GM23338 (cell line): ENCODE measurements around the gene PCK2. TPM values are rescaled to one million over a fixed set of nuclear protein-coding genes. Genes with fewer than 3 reads are reported as not detected.

Experiments
- ATAC-seq: fragments of 200-7000 bp; cut with Tn5 transposase; 3 replicates; pipeline ENCODE4 v1.9.1; 2020
- DNase-seq: peaks from one replicate; pipeline ENCODE4 v3.0.0-alpha.2; 2015; ENCODE audit warnings: low spot score
- H2AFZ ChIP-seq: fragments of 200-600 bp; sonication (generic); 2 replicates; pipeline ENCODE4 v1.8.0; 2016; ENCODE audit warnings: antibody characterized with exemption, mild to moderate bottlenecking, moderate library complexity
- H3F3A ChIP-seq: fragments of 200-600 bp; sonication (generic); replicated peaks from 2 replicates; pipeline ENCODE4 v1.8.0; 2017; ENCODE audit warnings: antibody characterized with exemption, mixed run types, low read depth
- H3K27ac ChIP-seq: fragments of 200-600 bp; sonication (generic); 2 replicates; pipeline ENCODE4 v1.6.1; 2016; ENCODE audit warnings: low read depth
- H3K27me3 ChIP-seq: fragments of 200-600 bp; sonication (generic); 2 replicates; pipeline ENCODE4 v1.8.0; 2016; ENCODE audit warnings: mild to moderate bottlenecking, mixed run types, moderate library complexity; ENCODE audit not compliant: insufficient read depth
- H3K36me3 ChIP-seq: fragments of 200-600 bp; sonication (generic); 2 replicates; pipeline ENCODE4 v1.8.0; 2016; ENCODE audit warnings: mild to moderate bottlenecking; ENCODE audit not compliant: insufficient read depth
- H3K4me1 ChIP-seq: fragments of 200-600 bp; sonication (generic); 2 replicates; pipeline ENCODE4 v1.8.0; 2016; ENCODE audit warnings: mild to moderate bottlenecking, moderate library complexity; ENCODE audit not compliant: insufficient read depth
- H3K4me2 ChIP-seq: fragments of 200-600 bp; sonication (generic); 2 replicates; pipeline ENCODE4 v1.7.1; 2017; ENCODE audit warnings: mixed run types
- H3K4me3 ChIP-seq: fragments of 200-600 bp; sonication (generic); 2 replicates; pipeline ENCODE4 v1.6.1; 2016; ENCODE audit warnings: mixed run types
- H3K79me2 ChIP-seq: fragments of 200-600 bp; sonication (generic); replicated peaks from 2 replicates; pipeline ENCODE4 v1.8.0; 2017; ENCODE audit warnings: mild to moderate bottlenecking; ENCODE audit not compliant: insufficient read depth
- H3K9me2 ChIP-seq: fragments of 200-600 bp; sonication (generic); 2 replicates; pipeline ENCODE4 v1.8.0; 2017; ENCODE audit not compliant: insufficient read depth
- H4K20me1 ChIP-seq: fragments of 200-600 bp; sonication (generic); replicated peaks from 2 replicates; pipeline ENCODE4 v1.8.0; 2017; ENCODE audit warnings: mild to moderate bottlenecking; ENCODE audit not compliant: insufficient read depth
- H3K27ac Mint-ChIP-seq: 2 replicates; pipeline ENCODE4 v1.8.0; 2020; ENCODE audit warnings: inconsistent platforms, mild to moderate bottlenecking, moderate library complexity, mixed read lengths
- H3K27me3 Mint-ChIP-seq: 3 replicates; pipeline ENCODE4 v1.8.0; 2022; ENCODE audit warnings: low read depth, mild to moderate bottlenecking, moderate library complexity, mixed read lengths, inconsistent platforms; ENCODE audit not compliant: insufficient read depth, poor library complexity
- H3K36me3 Mint-ChIP-seq: 3 replicates; pipeline ENCODE4 v1.8.0; 2021; ENCODE audit warnings: low read depth, mild to moderate bottlenecking, inconsistent platforms, moderate library complexity, mixed read lengths
- H3K4me1 Mint-ChIP-seq: 3 replicates; pipeline ENCODE4 v1.8.0; 2020; ENCODE audit warnings: mild to moderate bottlenecking, inconsistent platforms, mixed read lengths
- H3K4me3 Mint-ChIP-seq: 3 replicates; pipeline ENCODE4 v1.8.0; 2021; ENCODE audit warnings: moderate library complexity, mild to moderate bottlenecking, inconsistent platforms, mixed read lengths
- H3K9me3 Mint-ChIP-seq: 3 replicates; pipeline ENCODE4 v1.8.0; 2020; ENCODE audit warnings: moderate library complexity, mild to moderate bottlenecking, inconsistent platforms, mixed read lengths
- CREB1 ChIP-seq: fragments of 250-450 bp; sonication (Bioruptor Pico); IDR thresholded peaks from 2 replicates; pipeline ENCODE4 v1.5.0; 2020; ENCODE audit warnings: low read depth, mild to moderate bottlenecking, moderate library complexity
- CTCF ChIP-seq, 2 experiments: fragments of 200-600 bp in 1 of 2; sonication (generic) in 1 of 2; conservative IDR thresholded peaks; 2 replicates each; pipeline versions ENCODE4 v1.5.1 to v1.6.1; 2016 to 2017; ENCODE audit warnings: antibody characterized with exemption in 2 of 2, low read depth in 2 of 2, mild to moderate bottlenecking in 2 of 2, moderate library complexity in 1 of 2
- ETS1 ChIP-seq: IDR thresholded peaks from 2 replicates; pipeline ENCODE4 v1.6.1; 2016; ENCODE audit warnings: antibody characterized with exemption
- EZH2 ChIP-seq: fragments of 200-600 bp; sonication (generic); IDR thresholded peaks from one replicate; pipeline ENCODE4 v1.8.0; 2017; ENCODE audit warnings: antibody characterized with exemption, mild to moderate bottlenecking, low read depth; ENCODE audit not compliant: unreplicated experiment
- EZH2phosphoT487 ChIP-seq: fragments of 200-600 bp; sonication (generic); IDR thresholded peaks from one replicate; pipeline ENCODE4 v1.8.1; 2018; ENCODE audit warnings: antibody characterized with exemption; ENCODE audit not compliant: unreplicated experiment
- JUNB ChIP-seq: IDR thresholded peaks from one replicate; pipeline ENCODE4 v1.6.1; 2016; ENCODE audit warnings: antibody characterized with exemption; ENCODE audit not compliant: unreplicated experiment
- NANOG ChIP-seq: IDR thresholded peaks from 2 replicates; pipeline ENCODE4 v1.6.1; 2016; ENCODE audit warnings: antibody characterized with exemption, borderline replicate concordance
- POLR2AphosphoS5 ChIP-seq: IDR thresholded peaks from 2 replicates; pipeline ENCODE4 v1.6.1; 2016; ENCODE audit warnings: antibody characterized with exemption, low read depth
- REST ChIP-seq: IDR thresholded peaks from one replicate; pipeline ENCODE4 v1.6.1; 2018; ENCODE audit warnings: antibody characterized with exemption; ENCODE audit not compliant: unreplicated experiment
- STAT1 ChIP-seq: IDR thresholded peaks from one replicate; pipeline ENCODE4 v1.6.1; 2016; ENCODE audit warnings: antibody characterized with exemption; ENCODE audit not compliant: unreplicated experiment
- ZNF114 ChIP-seq: fragments of 250-450 bp; sonication (Bioruptor Pico); IDR thresholded peaks from 2 replicates; pipeline ENCODE4 v1.5.0; 2020; ENCODE audit warnings: mild to moderate bottlenecking, moderate library complexity
- ZNF331 ChIP-seq: fragments of 250-450 bp; sonication (Bioruptor Pico); IDR thresholded peaks from 2 replicates; pipeline ENCODE4 v1.5.0; 2020; ENCODE audit warnings: low read depth, mild to moderate bottlenecking, moderate library complexity
- ZNF462 ChIP-seq: fragments of 250-450 bp; sonication (Bioruptor Pico); IDR thresholded peaks from 2 replicates; pipeline ENCODE4 v1.5.0; 2020; ENCODE audit warnings: mild to moderate bottlenecking, moderate library complexity
- polyA plus RNA-seq: library from polyadenylated mRNA; unstranded; fragments of >200 nt; fragmentation: Nextera tagmentation; extraction: Ambion mirVana; gene quantifications from 2 replicates; pipeline ENCODE4 v1.2.1, GENCODE V29; 2016
- total RNA-seq: library from RNA; depleted of rRNA; stranded (reverse); fragments of >200 nt; shearing (Covaris generic); gene quantifications from 2 replicates; pipeline ENCODE4 v1.2.3, GENCODE V29; 2014

PCK2 gene
- total and polyA plus RNA-seq, 2 experiments from 2014 or later = 53.5 to 103 TPM

- Mint-ChIP-seq H3K4me1 (peaks cover 3% of the 10 kb centered on the region; the same call in 2 of the 3 replicates), H3K27ac (no peak overlapping the region), H3K9me3 (peaks cover 14% of the 10 kb centered on the region), H3K4me3 (no peak overlapping the region), H3K27me3 (peaks cover 5% of the 10 kb centered on the region), H3K36me3 (peaks cover 37% of the 10 kb centered on the region)
- Histone ChIP-seq H3K4me2 (no peak overlapping the region), H3K9me2 (no peaks in the 10 kb centered on the region), H3K27me3 (no peaks in the 10 kb centered on the region), H3K36me3 (peaks cover 23% of the 10 kb centered on the region; the same call in 1 of the 2 replicates), H2AFZ (no peak overlapping the region), H3K4me1 (no peaks in the 10 kb centered on the region), H3K27ac (no peak overlapping the region), H3K4me3 (no peak overlapping the region), H3K79me2 (no peaks in the 10 kb centered on the region), H3F3A (peaks cover 5% of the 10 kb centered on the region; the same call in 1 of the 2 replicates), H4K20me1 (no peaks in the 10 kb centered on the region)
- TF ChIP-seq NANOG (no peak), CTCF (conservative IDR thresholded peaks at IDR 0.05; ENCODE audit: low read depth in 2 of 2) (no peak), ZNF114 (CRISPR knock-in tag) (no peak), ETS1 (no peak), ZNF462 (CRISPR knock-in tag) (no peak), REST (no peak), JUNB (no peak), POLR2AphosphoS5 (no peak), EZH2phosphoT487 (no peak), STAT1 (no peak), ZNF331 (no peak), EZH2 (no peak), CREB1 (no peak)
- DNase-seq = no peak
- ATAC-seq = no peak
These were observed 12.7 kb downstream of the PCK2 start for GRCh38 chr14:24106672-24107271.
